Thyroid gland (tissue), 4 donors: ENCODE data around the gene INO80C.

ENCODE experiments used
- POLR2A ChIP-seq, 2 donors: fragments of 450-650 bp; IDR thresholded peaks; one replicate each; pipeline ENCODE4 v1.6.1; 2017; ENCODE audit warnings: antibody characterized with exemption in 2 of 2, mild to moderate bottlenecking in 2 of 2, moderate library complexity in 1 of 2
- TF ChIP-seq, protein P1 (sequence below), 6 experiments: fragments of 200-600 bp in 3 of 6; fragments of 450-650 bp in 3 of 6; sonication (generic) in 3 of 6; IDR thresholded peaks; one replicate each; pipeline ENCODE4 v1.5.1; 2016 to 2019; ENCODE audit warnings: antibody characterized with exemption in 6 of 6, mild to moderate bottlenecking in 2 of 6, inconsistent platforms in 1 of 6, moderate library complexity in 1 of 6

GRCh38 chr18:35451916-35452315 is 45.8 kb downstream of the INO80C start:
- TF ChIP-seq POLR2A (IDR thresholded peaks at IDR 0.05) = no peak
- TF ChIP-seq, protein P1, sequence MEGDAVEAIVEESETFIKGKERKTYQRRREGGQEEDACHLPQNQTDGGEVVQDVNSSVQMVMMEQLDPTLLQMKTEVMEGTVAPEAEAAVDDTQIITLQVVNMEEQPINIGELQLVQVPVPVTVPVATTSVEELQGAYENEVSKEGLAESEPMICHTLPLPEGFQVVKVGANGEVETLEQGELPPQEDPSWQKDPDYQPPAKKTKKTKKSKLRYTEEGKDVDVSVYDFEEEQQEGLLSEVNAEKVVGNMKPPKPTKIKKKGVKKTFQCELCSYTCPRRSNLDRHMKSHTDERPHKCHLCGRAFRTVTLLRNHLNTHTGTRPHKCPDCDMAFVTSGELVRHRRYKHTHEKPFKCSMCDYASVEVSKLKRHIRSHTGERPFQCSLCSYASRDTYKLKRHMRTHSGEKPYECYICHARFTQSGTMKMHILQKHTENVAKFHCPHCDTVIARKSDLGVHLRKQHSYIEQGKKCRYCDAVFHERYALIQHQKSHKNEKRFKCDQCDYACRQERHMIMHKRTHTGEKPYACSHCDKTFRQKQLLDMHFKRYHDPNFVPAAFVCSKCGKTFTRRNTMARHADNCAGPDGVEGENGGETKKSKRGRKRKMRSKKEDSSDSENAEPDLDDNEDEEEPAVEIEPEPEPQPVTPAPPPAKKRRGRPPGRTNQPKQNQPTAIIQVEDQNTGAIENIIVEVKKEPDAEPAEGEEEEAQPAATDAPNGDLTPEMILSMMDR (IDR thresholded peaks at IDR 0.05) = no peak
